DMS 273 (cell line): ENCODE data around the gene CCL22.

Experiments used
- DNase-seq: peaks from one replicate; lab custom pipeline; 2025; ENCODE audit not compliant: unreplicated experiment; lab: John Stamatoyannopoulos, UW

The CCL22 gene

GRCh38 chr16:57345666-57346204 is 12.8 kb upstream of the CCL22 start:
- DNase-seq: no peak

GRCh38 chr16:57347858-57348257 is 10.7 kb upstream of the CCL22 start:
- DNase-seq: no peak

- no peak for DNase-seq
Measured at GRCh38 chr16:57348327-57348726, 10.3 kb upstream of the CCL22 start.

GRCh38 chr16:57349212-57350031 is 9.2 kb upstream of the CCL22 start:
- DNase-seq: no peak

GRCh38 chr16:57352636-57353047 is 5.9 kb upstream of the CCL22 start:
- no peak for DNase-seq

GRCh38 chr16:57354311-57354710 is 4.3 kb upstream of the CCL22 start:
- DNase-seq: no peak

GRCh38 chr16:57355898-57356414 is 2.6 kb upstream of the CCL22 start:
- no peak for DNase-seq

- DNase-seq: no peak
Measured at GRCh38 chr16:57356547-57356946, 2.0 kb upstream of the CCL22 start.

GRCh38 chr16:57357330-57358085 is 1.1 kb upstream of the CCL22 start:
- no peak for DNase-seq

- DNase-seq: no peak
Measured at GRCh38 chr16:57358086-57358420, 530 bp upstream of the CCL22 start.

- DNase-seq: no peak
Measured at GRCh38 chr16:57360321-57360935, 1.8 kb downstream of the CCL22 start.

- no peak for DNase-seq
Measured at GRCh38 chr16:57361404-57361803, 2.8 kb downstream of the CCL22 start.

- DNase-seq: no peak
Measured at GRCh38 chr16:57364143-57364542, 5.6 kb downstream of the CCL22 start.

- no peak for DNase-seq
Measured at GRCh38 chr16:57366544-57367040, 8.0 kb downstream of the CCL22 start.

- DNase-seq: no peak
Measured at GRCh38 chr16:57367116-57367752, 8.7 kb downstream of the CCL22 start.

GRCh38 chr16:57371494-57372371 is 13.2 kb downstream of the CCL22 start:
- no peak for DNase-seq

- DNase-seq: peak; percentile 79
Measured at GRCh38 chr16:57372372-57373116, 14.0 kb downstream of the CCL22 start, which contains the start of gene CX3CL1. Gene CX3CL1, plus strand, starts transcription at chr16:57372490. Its CDS starts 79 bp downstream, at chr16:57372569.

- no peak for DNase-seq
Measured at GRCh38 chr16:57373117-57373947, 14.7 kb downstream of the CCL22 start.
